Measurements from ENCODE around the gene C1orf185. TPM values are rescaled to one million over a fixed set of nuclear protein-coding genes. Genes with fewer than 3 reads are reported as not detected.

C1orf185 gene
- total RNA-seq, 1 donor from 2014 or later = not detected

MicroRNAs encoded within 50 kb of the gene (microRNA counts, 767-probe panel; counts per million panel counts)
- microRNA hsa-miR-4421 = not detected

Small RNA genes lying within 50 kb of the gene (microRNA-seq; reads per million reads assigned to microRNA genes)
- gene MIR4421 = not detected
- gene MIR6500 = not detected

Other genes with a start within 250 kb of the C1orf185 start
- 48.5 and 60.2 TPM in 2 replicates for gene FAF1, start 142.0 kb upstream of the C1orf185 start, total RNA-seq
- gene CDKN2C, start 132.0 kb upstream of the C1orf185 start, total RNA-seq = 17.8 and 27.7 TPM in 2 replicates
- gene RNF11, start 134.0 kb downstream of the C1orf185 start, total RNA-seq = 193 and 226 TPM in 2 replicates
- 0.52 and 1.4 TPM in 2 replicates for gene TTC39A, start 228.3 kb downstream of the C1orf185 start, total RNA-seq